ENCODE measurements around the gene GNAS-AS1.

Gene GNAS-AS1

DNA sequence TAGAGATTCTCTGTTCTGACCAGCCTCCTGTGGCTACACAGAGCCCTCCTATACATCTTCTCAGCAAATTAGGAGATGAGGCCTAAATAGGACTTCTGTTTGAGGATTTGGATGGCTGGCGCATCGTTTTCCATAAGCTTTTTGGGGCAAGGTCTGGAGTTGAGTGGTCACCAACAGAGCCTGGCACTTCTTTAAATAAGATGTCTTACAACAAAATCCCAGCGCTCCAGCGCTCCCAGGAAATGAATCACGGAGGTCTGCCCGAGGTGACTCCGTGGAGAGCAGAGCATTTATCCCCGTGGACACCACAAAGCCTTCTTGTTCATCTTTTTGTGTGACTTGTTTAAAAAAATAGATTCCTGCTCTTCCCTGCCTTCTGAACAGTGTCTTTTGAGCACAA, 75.3 kb downstream of the GNAS-AS1 start:
- DNase-seq = no peak

DNA sequence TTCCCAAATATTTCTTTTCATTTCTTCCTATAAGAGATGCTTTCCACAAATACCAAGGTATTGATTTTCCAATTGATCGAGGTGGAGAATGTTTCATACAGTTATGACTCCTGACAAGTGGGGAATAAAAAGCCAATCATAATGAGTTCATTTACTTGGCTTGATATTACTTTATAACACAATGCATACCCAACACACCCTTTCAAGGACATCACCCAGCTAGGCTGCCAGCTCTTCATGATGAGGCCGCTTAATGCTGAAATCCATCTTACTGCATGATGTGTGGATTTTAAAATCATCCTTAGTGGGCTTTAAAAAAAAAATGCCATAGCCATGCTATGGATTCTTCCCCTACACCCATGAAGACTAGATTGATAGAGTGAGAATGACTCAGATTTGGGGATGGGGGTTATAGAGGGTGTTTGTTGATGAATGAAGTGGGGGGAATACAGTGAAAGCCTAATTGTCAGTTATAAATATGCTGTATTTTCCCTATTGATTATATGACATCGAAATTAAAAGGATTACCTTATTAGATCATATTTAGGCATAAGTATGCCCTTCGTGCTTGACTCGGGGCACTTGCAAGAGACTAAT, 75.9 kb downstream of the GNAS-AS1 start:
- no peak for DNase-seq

DNA sequence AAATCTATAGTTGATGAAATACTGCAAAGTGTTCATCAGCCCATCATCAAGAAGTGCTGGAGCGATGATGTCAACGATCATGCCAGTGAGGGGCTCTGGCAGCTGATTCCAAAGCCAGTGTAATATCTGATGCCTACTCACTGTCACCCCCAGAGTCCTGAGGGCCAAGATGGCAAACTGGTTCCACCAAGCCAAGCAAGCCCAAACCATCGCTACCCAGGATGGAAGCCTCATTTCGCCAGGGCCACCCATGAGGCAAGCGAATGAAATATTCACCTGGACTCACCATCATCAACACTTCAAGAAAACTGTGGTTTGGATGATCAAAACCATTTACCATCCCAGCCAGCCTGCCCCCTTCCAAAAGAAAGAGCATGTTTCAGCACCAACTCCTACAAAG, 76.5 kb downstream of the GNAS-AS1 start:
- no peak for DNase-seq

DNA sequence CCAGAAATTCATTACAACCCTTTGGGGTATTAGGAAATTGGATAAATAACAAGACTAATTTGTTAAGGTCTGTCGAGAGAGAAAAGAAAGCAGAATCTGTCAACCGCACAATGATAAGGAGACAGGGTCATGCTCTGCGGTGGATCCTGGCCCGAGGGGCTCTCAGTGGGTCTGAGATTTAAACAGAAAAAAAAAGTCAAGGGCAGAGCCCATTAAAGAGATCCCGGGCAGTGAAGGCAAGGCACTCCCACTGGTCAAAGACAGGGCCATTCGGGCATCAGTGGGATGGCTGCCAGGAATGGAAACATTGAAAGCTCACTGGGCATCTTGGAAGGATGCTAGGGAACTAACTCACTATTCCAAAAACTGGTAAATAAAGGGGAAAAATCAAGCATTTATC, 77.9 kb downstream of the GNAS-AS1 start:
- DNase-seq = no peak

Measured in activated CD4-positive, alpha-beta T cell treated with anti-CD3 and anti-CD28 coated beads, Interleukin-2, amount 50 U/mL, for 48 hours (primary cell).